ENCODE measurements around the gene STPG1.

DNA sequence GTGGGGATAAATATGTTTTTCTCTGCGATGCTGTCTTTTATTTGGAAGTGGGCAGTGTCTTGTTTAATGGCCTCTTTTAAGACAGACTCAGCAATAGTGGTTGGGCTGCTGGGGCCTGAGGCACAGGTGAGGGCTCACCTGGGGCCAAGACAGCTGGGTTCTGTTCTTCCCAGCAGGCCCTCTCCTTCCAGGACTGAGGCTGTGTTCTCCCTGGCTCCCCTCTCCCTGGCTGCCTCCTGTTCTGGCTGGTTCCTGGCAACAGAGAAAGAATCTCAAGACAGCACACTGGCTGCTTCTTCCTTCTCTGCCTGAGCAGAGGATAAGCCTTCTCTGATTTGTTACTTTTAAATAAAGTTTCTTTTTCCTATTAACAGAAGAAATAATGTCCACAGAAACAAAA lies 101.8 kb downstream of the STPG1 start:
- TF ChIP-seq, protein P1, sequence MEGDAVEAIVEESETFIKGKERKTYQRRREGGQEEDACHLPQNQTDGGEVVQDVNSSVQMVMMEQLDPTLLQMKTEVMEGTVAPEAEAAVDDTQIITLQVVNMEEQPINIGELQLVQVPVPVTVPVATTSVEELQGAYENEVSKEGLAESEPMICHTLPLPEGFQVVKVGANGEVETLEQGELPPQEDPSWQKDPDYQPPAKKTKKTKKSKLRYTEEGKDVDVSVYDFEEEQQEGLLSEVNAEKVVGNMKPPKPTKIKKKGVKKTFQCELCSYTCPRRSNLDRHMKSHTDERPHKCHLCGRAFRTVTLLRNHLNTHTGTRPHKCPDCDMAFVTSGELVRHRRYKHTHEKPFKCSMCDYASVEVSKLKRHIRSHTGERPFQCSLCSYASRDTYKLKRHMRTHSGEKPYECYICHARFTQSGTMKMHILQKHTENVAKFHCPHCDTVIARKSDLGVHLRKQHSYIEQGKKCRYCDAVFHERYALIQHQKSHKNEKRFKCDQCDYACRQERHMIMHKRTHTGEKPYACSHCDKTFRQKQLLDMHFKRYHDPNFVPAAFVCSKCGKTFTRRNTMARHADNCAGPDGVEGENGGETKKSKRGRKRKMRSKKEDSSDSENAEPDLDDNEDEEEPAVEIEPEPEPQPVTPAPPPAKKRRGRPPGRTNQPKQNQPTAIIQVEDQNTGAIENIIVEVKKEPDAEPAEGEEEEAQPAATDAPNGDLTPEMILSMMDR (IDR thresholded peaks at IDR 0.05; ENCODE audit: insufficient read depth, low read length), result no peak
- no peak for TF ChIP-seq POLR2AphosphoS5 (IDR thresholded peaks at IDR 0.05; ENCODE audit: low read depth)
